ENCODE measurements around the gene OR10A4. TPM values are rescaled to one million over a fixed set of nuclear protein-coding genes. Genes with fewer than 3 reads are reported as not detected.

OR10A4 gene
- total and polyA plus RNA-seq, 2 of the 13 experiments (the other 11 are each of a cell fraction or from before 2014, with no cell fraction given) = not detected

- Histone ChIP-seq H2AFZ (ENCODE audit: low read length) (no peak overlapping the region), H3K27me3 (ENCODE audit: control insufficient read depth in 1 of 2, insufficient read depth in 2 of 2, low read length in 2 of 2) (no peaks in the 10 kb centered on the region), H3K27ac (ENCODE audit: extremely low read length, insufficient read depth, low read length) (no peak overlapping the region), H3K9me3 (ENCODE audit: low read length) (no peaks in the 10 kb centered on the region), H3K36me3 (replicated peaks in 1 of 2; ENCODE audit: control insufficient read depth in 1 of 2, insufficient read depth in 2 of 2, low read length in 2 of 2) (no peaks in the 10 kb centered on the region), H3K4me2 (ENCODE audit: low read depth, low read length) (no peak overlapping the region), H3K4me1 (ENCODE audit: insufficient read depth, low read length) (no peaks in the 10 kb centered on the region), H3K79me2 (ENCODE audit: insufficient read depth, low read length) (no peaks in the 10 kb centered on the region), H3K9ac (ENCODE audit: insufficient read depth, low read depth, low read length) (no peak overlapping the region), H3K4me3 (replicated peaks in 1 of 3; ENCODE audit: insufficient read depth in 1 of 3, low read depth in 2 of 3, low read length in 3 of 3) (no peak overlapping the region), H4K20me1 (ENCODE audit: insufficient read depth, low read length) (no peaks in the 10 kb centered on the region)
- DNase-seq (ENCODE audit: low spot score) (no peak), ATAC-seq (no peak), FAIRE-seq (no peak)
- in situ Hi-C loops (cut with HindIII; ENCODE audit: extremely low pct_ligation_motif_present, low pct_unique_long_range_greater_than_20kb) = no loop called here
- ChIA-PET POLR2A (no interaction called here), CTCF (ENCODE audit: low intra/inter-chr PET ratio, low total read pairs) (no interaction called here)
- no TSS peak for BruUV-seq (replicated peaks)
- no peak for TF ChIP-seq FOXO4 (CRISPR knock-in tag; conservative IDR thresholded peaks at IDR 0.05)
- TF ChIP-seq THAP11 (CRISPR knock-in tag; IDR thresholded peaks at IDR 0.05) = no peak
- no peak for TF ChIP-seq ZNF431 (CRISPR knock-in tag; IDR thresholded peaks at IDR 0.05; ENCODE audit: borderline replicate concordance, low read depth)
- no peak for TF ChIP-seq AFF4 (CRISPR knock-in tag; IDR thresholded peaks at IDR 0.05)
- no peak for TF ChIP-seq ZNF616 (CRISPR knock-in tag; IDR thresholded peaks at IDR 0.05; ENCODE audit: low read depth)
- no peak for TF ChIP-seq ZNF468 (CRISPR knock-in tag; IDR thresholded peaks at IDR 0.05)
- TF ChIP-seq ZNF646 (CRISPR knock-in tag; IDR thresholded peaks at IDR 0.05) = no peak
- no peak for TF ChIP-seq ZBTB33 (CRISPR knock-in tag; IDR thresholded peaks at IDR 0.05)
- no peak for TF ChIP-seq TRIM24 (CRISPR knock-in tag; IDR thresholded peaks at IDR 0.05)
- 0% methylated on average over 1 of the region's 1 CpG for WGBS (ENCODE audit: low lambda C conversion rate)
- intact Hi-C loops (cut with micrococcal nuclease; ENCODE audit: unreplicated experiment) = no loop called here
Measured at GRCh38 chr11:6889835-6890234, 13.4 kb downstream of the OR10A4 start.

All from HepG2 (cell line).